GM18907 (cell line): ENCODE data around the gene GPR149.

Experiments used
- ATAC-seq: cut with Tn5 transposase; IDR thresholded peaks from one replicate; pipeline ENCODE4 v1.9.1; 2021; ENCODE audit warnings: mild to moderate bottlenecking, moderate library complexity; ENCODE audit not compliant: unreplicated experiment

The GPR149 gene

DNA sequence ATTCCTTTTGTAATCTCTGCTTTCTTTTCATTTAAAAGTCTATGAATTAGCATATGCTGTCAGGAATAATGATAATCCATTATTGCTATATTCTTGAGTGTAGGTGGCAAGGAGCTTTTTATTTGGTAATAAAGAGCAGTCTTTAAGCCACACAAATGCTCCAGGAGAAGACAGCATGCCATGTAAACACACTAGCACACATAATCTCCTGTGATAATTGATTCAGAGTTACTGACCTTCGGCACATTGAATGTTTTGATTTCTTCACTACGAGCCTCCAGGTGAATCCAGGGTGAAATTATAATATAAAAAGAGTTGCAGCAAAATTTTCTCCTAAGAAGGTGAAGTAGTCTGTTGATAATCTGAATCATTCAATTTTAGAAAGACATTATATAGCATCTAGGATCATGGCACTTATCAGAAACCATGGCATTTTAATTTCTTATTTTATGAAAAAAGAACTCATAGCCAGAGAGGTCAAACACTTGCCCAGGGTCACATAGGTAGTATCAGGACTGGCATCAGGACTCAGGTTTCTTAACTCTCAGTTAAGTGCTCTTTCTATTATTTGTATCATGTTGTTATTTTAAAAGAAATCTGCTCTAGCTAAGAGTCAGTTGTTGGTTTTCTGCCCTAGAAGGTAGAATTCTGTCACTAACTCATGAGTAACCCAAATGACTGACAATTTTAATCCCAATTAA is 84.4 kb downstream of the GPR149 start:
- ATAC-seq = no peak

DNA sequence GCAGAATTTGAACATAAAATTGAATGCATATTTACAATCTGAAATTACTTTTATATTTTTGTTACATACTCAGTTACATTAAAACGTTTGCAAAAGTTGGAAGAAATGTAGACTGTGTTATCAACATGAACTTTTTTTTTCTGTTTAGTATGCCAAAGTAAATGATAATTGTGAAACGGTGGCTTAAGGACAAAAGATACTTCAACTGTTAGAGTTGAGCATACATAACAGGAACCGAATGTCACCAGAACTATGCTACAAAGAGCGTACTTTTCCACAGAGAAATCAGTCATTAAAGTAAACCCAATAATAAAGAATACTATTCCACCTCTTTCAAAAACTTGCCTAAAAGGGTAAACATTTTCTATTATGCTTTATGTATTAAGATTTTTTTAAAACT is 91.4 kb downstream of the GPR149 start:
- ATAC-seq = no peak

DNA sequence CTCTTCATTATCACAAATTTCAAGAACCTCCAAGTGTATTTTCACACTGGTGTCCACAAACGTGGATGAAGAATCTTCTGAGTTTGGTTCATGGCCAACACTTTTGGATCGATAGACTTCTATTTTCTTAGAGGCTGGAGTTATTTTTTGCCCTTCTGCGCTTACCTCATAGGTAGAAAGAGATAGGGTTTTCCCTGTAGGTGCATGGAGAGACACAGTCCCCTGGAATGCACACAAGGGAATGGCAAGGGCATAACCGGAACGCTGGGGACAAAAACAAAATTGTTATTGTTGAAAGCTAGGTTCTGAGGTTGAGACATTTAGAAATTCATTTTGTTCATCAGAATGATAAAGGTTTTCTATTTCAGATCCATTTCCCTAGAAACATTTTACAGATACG is 92.0 kb downstream of the GPR149 start:
- ATAC-seq = no peak

DNA sequence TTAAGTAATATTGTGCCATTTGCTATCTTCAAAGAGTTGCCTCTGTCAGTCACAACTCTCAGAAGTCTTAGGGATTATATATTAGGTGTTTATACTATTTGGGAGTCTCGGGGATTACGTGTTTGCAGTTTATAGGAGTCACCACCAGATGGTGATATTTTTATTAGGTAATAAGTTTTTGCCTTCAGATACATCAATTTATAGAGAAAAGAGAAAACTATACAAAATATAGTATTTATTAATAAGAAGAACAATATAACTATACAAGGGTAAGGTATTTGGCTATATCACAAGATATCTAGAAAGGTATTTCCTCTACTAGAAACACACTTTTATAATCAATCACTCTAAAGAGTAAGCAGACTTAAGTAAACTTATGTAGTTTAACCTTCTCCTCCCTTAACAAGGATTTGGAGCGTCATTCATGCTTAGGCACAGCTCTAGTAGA is 95.0 kb downstream of the GPR149 start:
- no peak for ATAC-seq

DNA sequence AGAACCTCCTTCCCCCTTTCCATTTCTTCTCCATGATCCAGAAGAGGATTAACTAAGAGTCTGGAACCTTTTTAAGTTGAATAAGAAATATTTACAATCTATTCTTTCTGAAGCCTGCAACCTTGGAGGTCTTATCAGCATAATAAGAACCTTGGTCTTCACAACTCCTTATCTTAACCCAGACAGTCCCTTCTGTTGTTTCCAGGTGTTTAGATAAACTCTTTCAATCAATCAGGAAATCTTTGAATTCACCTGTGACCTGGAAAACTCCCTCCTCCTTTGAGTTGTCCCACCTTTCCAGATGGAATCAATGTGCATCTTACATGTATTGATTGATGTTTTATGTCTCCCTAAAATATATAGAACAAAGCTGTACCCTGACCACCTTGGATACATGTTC is 102.1 kb downstream of the GPR149 start:
- ATAC-seq = no peak

DNA sequence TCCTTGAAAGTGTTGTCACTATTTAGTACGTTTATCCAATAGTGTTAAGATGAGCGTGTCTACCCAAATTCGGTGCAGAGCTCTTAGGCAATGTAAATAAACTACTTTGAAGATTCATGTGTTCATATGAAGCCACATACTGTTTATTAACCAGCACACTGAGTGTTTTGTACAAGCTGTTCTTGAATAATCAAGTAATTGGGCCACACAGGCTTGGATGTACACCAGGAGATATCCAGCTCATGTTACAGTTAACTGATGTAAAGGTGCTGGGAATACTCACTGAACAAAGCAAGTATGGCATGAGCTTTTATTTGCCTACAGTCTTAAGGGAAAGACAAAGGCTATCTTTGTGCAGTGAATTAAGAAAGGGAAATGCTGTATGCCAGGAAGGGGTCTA is 105.1 kb downstream of the GPR149 start:
- ATAC-seq = no peak

DNA sequence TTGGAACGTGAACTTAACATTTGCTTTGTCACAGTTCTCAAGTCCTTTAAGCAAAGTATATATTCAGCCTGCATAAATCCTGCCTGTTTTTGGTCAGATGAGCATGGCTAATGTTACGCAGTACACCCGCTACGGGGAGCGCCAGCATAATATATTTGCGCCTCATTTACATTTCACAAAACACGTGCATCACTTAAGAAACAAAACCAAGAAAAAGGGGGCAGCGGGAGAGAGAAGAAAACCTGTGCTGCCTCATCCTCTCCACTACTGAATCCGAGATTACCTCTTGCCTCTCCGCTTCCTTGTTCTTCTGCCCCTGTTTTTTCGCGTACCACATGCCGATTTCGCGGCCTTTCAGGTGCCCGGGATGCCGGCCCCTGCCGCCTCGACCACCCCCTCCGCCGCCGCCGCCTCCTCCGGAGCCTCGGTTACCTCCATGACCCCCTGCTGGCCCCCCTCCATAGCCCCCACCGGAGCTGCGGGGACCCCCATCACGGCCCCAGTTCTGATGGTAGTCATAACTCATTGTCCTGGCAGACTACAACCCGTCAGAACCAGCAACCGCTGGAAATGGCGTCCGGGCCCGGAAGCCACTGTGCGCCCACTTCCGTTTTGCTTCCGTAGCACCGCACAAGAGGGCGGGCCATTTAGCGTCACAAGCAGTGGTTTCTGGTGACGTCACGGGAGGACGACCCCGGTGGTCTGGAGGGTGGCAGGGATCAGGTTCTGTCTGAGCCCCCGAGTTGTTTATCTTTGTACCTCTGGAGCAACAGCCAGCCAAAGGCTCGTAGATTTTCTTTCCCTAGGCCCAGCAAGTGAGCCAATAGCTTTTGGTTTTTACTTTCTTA is 105.9 kb downstream of the GPR149 start, which contains the start of gene DHX36:
Gene DHX36, minus strand, starts transcription at position 597 of the 848 bp plus-strand sequence. Its CDS starts 71 bp downstream, at position 526.
- peak; percentile 96 for ATAC-seq

DNA sequence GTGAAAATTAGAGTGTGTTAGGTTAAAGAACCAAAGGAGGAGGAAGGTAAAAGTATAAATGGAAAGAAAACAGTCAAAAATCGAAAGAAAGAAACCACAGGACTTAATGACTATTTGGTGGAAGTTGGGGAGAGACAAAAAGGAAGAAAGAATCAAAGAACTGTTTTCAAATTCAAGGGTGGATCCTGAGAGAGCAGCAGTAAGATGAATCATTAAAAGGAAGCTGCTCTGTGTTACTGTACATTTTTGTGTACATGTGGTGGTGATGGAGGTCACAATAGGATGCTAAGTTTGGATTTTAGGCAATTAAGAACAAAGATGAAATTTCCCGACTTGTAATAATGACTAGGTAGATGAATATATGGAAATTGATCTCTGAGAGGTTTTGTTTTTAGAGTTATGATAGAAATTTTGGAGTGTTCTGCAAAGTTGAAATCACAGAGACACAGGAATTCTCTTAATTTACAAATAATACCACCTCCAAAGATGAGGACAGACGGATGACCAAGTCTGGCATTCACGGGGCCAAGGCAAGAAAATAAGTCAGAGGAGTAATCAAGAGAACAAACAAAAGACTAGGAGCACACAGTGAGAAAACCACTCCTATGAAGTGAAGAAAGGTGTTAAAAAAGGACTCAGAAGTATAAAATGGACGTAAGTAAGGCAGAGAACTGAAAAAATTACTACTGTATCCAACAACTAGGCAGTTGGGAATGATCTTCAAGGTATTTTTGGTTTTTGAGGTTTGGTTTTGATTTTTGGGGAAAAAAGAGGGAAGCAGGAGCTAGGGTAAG is 112.8 kb downstream of the GPR149 start:
- no peak for ATAC-seq

DNA sequence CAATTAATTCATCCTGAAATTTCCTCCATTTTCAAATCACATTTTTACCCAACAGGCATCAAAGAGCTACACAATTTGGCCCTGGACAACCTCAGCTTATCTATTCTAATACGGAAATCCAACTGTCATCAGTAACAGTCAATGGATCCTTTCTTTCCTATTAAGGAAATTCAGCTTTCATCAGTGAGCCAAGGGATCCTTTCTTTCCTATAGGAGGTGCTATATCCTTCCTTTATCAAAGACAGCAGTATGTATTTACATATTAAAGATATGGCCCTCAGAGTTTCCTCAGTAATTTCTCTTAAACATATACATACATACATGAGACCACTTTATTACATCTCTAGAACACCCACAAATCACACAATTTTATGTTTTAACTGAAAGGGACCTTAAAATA is 115.8 kb downstream of the GPR149 start:
- no peak for ATAC-seq

DNA sequence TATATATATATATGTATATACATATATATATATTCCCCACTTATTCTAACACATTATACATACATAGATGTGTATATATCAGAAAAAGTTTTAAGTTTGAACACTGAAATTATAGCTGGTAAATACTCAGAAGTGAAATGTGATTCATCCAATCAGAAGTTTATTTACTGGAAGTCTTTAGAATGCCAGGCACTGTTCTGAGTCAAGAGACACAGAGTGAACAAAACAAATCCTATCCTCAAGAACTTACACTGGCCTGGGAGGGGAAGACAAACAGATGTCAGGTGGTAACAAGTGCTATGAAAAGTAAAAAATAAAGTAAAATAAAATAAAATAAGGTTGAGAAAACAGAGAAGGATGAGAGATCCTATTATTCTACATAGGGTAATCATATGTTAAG is 119.2 kb downstream of the GPR149 start:
- ATAC-seq = no peak

DNA sequence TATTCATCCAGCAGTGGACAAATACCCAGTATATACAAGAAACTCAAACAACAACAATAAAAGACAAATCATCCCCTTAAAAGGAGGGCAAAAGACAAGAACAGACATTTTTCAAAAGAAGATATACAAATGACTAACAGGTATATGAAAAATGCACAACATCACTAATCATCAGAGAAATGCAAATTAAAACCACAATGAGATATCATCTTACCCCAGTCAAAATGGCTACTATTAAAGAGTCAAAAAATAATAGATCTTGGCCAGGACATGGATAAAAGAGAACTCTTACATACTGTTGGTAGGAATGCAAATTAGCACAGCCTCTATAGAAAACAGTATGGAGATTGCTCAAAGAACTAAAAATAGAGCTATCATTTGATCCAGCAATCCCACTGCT is 122.6 kb downstream of the GPR149 start:
- no peak for ATAC-seq

DNA sequence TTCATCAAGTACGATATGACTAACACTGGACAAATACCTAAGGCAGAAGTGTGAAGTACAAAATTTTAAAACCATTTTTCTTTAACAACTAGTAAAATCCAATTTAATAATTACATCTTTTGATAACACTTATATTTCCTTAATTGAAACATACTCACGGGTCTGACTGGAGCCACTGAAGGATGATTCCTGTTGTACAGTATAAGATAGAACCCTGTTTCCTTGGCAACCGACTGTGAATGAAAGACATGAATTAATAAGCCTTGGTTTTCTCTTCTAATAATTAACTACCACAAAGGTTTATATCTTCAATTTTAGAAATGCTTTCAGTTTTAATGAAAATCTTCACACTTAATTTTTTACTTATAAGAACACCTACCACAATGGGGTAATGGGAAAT is 125.1 kb downstream of the GPR149 start:
- peak; percentile 69 for ATAC-seq

DNA sequence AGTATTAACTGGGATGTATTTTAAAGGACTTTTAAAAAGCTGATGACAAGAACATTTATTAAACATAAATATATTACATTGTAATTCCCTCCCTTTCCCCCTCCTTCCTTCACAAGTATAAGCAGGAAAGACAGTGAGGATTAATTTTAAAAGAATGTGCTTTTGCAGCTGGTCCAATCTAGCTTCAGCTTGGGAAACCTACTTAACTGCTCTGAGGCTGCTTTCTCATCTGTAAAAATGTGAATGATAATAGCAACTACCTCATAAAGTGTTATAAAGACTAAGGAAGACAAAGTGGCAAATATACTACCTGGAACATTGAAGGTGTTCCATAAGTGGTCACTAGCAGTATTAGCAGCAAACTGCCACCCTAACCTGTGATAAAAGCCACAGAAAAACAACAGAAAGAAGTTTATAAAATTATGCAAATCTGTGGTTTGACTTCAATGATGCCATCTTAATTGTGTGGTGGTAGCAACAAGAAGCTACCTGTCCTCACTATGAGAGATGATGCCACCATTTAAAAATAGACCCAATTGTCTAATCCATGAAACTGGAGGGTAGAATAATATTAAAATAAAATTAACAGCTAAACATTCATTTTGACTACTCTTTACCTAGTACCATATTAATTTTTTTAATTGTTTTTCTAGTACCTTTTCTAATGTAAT is 125.7 kb downstream of the GPR149 start:
- ATAC-seq = peak; percentile 39

DNA sequence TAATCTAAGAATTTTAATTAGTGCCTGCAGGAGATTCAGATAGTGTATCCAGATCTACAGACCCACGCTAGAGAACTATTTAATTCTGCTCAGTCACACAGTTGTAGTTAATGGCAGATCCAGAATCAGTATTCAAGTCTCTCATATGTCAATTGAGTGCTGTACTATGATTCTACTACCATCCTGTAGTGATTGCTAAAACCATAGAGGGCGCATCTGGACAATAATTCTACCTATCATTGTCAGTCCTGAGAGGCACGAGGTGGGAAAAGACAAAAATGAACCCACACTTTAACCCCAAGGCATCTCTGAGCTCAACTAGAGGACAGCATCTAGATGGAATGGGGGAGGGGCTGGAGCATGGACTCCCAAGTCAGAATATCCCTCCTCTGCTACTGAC is 128.4 kb downstream of the GPR149 start:
- ATAC-seq = no peak

DNA sequence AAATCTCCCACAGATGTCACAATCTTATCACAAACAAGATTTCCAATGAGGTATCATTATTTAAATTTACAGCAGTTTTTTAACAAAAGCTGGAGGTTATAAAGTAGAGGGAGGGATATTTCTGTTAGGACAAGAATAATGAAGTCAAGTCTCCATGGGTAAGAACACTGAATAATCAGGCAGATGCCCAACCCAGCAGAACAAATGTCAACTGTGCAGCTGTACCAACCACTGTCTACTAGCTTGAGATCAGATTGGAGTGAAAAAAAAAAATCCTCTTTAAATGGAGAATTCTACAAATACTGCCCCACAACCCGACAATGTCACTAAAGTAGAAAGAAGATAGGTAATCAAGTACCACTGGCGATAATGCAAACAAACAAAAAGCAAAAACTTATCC is 136.0 kb downstream of the GPR149 start:
- no peak for ATAC-seq

DNA sequence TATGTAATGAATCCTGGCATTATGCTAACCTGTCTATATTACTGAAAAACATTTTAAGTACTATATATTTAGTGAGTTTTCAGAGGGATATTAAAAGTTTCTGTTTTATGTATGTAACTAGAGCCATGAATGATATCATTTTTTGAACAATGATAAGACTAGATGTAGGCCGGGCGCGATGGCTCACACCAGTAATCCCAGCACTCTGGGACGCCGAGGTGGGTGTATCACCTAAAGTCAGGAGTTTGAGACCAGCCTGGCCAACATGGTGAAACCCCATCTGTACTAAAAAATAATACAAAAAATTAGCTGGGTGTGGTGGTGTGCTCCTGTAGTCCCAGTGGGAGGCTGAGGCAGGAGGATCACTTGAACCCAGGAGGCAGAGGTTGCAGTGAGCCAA is 139.8 kb downstream of the GPR149 start:
- no peak for ATAC-seq
